ENCODE data around the gene SLC29A3. TPM values are rescaled to one million over a fixed set of nuclear protein-coding genes. Genes with fewer than 3 reads are reported as not detected.

SLC29A3 gene
- total RNA-seq, 2 donors from 2014 or later: 4.6 to 12.7 TPM

GRCh38 chr10:71277914-71278665, 41.0 kb upstream of the SLC29A3 start:
- Histone ChIP-seq H3K27me3 (replicated peaks; ENCODE audit: insufficient read depth) (no peaks in the 10 kb centered on the region), H3K36me3 (no peaks in the 10 kb centered on the region), H3K4me3 (no peak overlapping the region), H3K9me3 (no peaks in the 10 kb centered on the region), H3K27ac (no peak overlapping the region), H3K4me1 (replicated peaks) (no peaks in the 10 kb centered on the region)
- DNase-seq (ENCODE audit: low spot score): no peak
- 87% methylated on average over 11 of the region's 11 CpGs for WGBS
- intact Hi-C loops (cut with DNase I): no loop called here
- no peak for TF ChIP-seq POLR2AphosphoS5 (IDR thresholded peaks at IDR 0.05)
- TF ChIP-seq CTCF (IDR thresholded peaks at IDR 0.05): no peak
- no peak for TF ChIP-seq POLR2A (IDR thresholded peaks at IDR 0.05)

- TF ChIP-seq POLR2A (IDR thresholded peaks at IDR 0.05) (no peak), CTCF (IDR thresholded peaks at IDR 0.05) (no peak), POLR2AphosphoS5 (IDR thresholded peaks at IDR 0.05) (no peak)
- Histone ChIP-seq H3K36me3 (no peaks in the 10 kb centered on the region), H3K27ac (no peak overlapping the region), H3K4me1 (replicated peaks) (no peaks in the 10 kb centered on the region), H3K27me3 (replicated peaks; ENCODE audit: insufficient read depth) (no peaks in the 10 kb centered on the region), H3K4me3 (no peak overlapping the region), H3K9me3 (no peaks in the 10 kb centered on the region)
- intact Hi-C loops (cut with DNase I): no loop called here
- DNase-seq (ENCODE audit: low spot score): no peak
- WGBS: 71% methylated on average over 18 of the region's 19 CpGs
Measured at GRCh38 chr10:71278691-71279588, 40.1 kb upstream of the SLC29A3 start.

DNA sequence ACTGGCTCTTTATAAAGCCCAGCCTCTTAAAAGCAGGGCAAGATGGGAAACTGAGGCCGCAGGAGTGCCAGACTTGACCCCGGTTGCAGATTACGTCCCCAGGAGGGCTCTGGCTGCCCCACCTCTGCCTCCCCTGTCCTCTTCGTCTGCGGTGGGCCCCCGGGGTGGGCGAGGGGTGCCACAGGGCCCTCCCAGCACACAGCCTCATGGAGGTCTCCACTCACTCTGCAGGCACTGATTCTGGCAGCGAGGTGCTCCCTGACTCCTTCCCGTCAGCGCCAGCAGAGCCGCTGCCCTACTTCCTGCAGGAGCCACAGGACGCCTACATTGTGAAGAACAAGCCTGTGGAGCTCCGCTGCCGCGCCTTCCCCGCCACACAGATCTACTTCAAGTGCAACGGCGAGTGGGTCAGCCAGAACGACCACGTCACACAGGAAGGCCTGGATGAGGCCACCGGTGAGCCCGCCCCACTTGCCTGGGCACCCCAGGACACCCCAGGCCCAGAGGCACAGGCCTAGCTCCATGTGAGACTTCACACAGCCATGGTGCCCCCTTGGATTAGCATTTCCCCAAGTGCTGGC, 39.4 kb upstream of the SLC29A3 start:
- no peaks in the 10 kb centered on the region for H3K27me3 ChIP-seq (replicated peaks; ENCODE audit: insufficient read depth)
- H3K4me1 ChIP-seq (replicated peaks): no peaks in the 10 kb centered on the region
- no peaks in the 10 kb centered on the region for H3K36me3 ChIP-seq
- no peaks in the 10 kb centered on the region for H3K9me3 ChIP-seq
- WGBS: 87% methylated on average over 22 of the region's 22 CpGs
- no peak overlapping the region for H3K27ac ChIP-seq
- TF ChIP-seq POLR2A (IDR thresholded peaks at IDR 0.05): no peak
- no peak for TF ChIP-seq POLR2AphosphoS5 (IDR thresholded peaks at IDR 0.05)
- no peak for TF ChIP-seq CTCF (IDR thresholded peaks at IDR 0.05)
- DNase-seq (ENCODE audit: low spot score): no peak
- intact Hi-C loops (cut with DNase I): no loop called here
- no peak overlapping the region for H3K4me3 ChIP-seq

DNA sequence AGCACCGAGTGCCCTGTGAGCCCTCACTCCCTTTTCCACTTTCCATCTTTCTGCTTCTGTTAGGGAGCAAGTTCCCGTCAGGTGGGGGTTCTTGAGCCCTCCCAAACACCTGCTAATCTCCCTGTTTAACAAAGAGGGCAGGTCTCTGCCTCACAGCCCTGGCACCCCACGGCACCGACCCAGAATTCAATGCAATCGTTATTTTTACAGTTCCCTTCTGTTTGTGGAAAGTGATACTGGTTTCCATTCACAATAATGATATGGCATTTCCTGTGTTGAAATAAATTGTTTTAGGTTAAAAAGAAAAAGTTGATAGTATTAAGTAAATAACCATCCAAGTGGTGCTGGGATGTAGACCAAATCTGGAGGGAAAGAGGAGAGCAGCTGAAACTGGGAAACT, 38.8 kb upstream of the SLC29A3 start:
- no peak overlapping the region for H3K27ac ChIP-seq
- intact Hi-C loops (cut with DNase I): no loop called here

DNA sequence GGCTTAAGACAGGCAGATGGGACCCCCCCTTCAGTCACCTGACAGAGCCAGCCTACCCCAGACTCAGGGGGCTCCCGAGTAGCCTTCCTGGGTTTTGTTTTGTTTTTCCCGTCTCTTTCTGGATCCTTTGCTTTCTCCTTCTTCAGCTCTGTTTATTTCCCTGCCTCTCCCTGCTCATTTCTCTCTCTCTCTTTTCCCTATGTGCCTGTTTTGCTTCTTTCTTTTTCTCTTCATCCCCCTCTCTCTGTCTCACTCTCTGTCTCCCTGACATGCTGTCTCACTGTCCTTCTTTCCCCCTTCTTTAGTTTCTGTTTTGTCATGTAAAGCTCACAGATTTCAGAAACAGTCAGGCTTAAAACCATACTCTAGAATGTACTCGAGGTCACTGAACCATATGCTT, 38.2 kb upstream of the SLC29A3 start:
- H3K36me3 ChIP-seq: no peaks in the 10 kb centered on the region
- H3K9me3 ChIP-seq: no peaks in the 10 kb centered on the region
- H3K4me3 ChIP-seq: no peak overlapping the region
- TF ChIP-seq POLR2A (IDR thresholded peaks at IDR 0.05) (no peak), POLR2AphosphoS5 (IDR thresholded peaks at IDR 0.05) (no peak), CTCF (IDR thresholded peaks at IDR 0.05) (no peak)
- WGBS: 46% methylated on average over 3 of the region's 3 CpGs
- H3K27ac ChIP-seq: no peak overlapping the region
- no peaks in the 10 kb centered on the region for H3K27me3 ChIP-seq (replicated peaks; ENCODE audit: insufficient read depth)
- intact Hi-C loops (cut with DNase I): no loop called here
- no peak for DNase-seq (ENCODE audit: low spot score)
- no peaks in the 10 kb centered on the region for H3K4me1 ChIP-seq (replicated peaks)

More for the DNA sequence above, 38.8 kb upstream of the SLC29A3 start:
- Histone ChIP-seq H3K36me3 (no peaks in the 10 kb centered on the region), H3K4me1 (replicated peaks) (no peaks in the 10 kb centered on the region), H3K9me3 (no peaks in the 10 kb centered on the region), H3K4me3 (no peak overlapping the region), H3K27me3 (replicated peaks; ENCODE audit: insufficient read depth) (no peaks in the 10 kb centered on the region)
- TF ChIP-seq POLR2AphosphoS5 (IDR thresholded peaks at IDR 0.05): no peak
- no peak for DNase-seq (ENCODE audit: low spot score)
- 75% methylated on average over 5 of the region's 5 CpGs for WGBS
